GM18868 (cell line): ENCODE measurements around the gene MAPK4.

Source experiments
- ATAC-seq: cut with Tn5 transposase; IDR thresholded peaks from one replicate; pipeline ENCODE4 v1.9.1; 2021; ENCODE audit warnings: mild to moderate bottlenecking, moderate library complexity; ENCODE audit not compliant: unreplicated experiment

The MAPK4 gene

GRCh38 chr18:50622865-50623393, 63.0 kb downstream of the MAPK4 start:
- ATAC-seq, result no peak

GRCh38 chr18:50623694-50624352, 63.9 kb downstream of the MAPK4 start:
- ATAC-seq, result no peak

GRCh38 chr18:50624981-50625380, 65.1 kb downstream of the MAPK4 start:
- no peak for ATAC-seq

- ATAC-seq, result no peak
Observed at GRCh38 chr18:50626317-50626716, 66.4 kb downstream of the MAPK4 start.

- ATAC-seq, result no peak
Observed at GRCh38 chr18:50627594-50628532, 68.0 kb downstream of the MAPK4 start.

GRCh38 chr18:50628533-50628905, 68.6 kb downstream of the MAPK4 start:
- ATAC-seq, result no peak

GRCh38 chr18:50629148-50629631, 69.3 kb downstream of the MAPK4 start:
- ATAC-seq, result no peak

GRCh38 chr18:50630895-50631294, 71.0 kb downstream of the MAPK4 start:
- no peak for ATAC-seq

- ATAC-seq, result no peak
Observed at GRCh38 chr18:50632895-50633515, 73.1 kb downstream of the MAPK4 start.

- ATAC-seq, result no peak
Observed at GRCh38 chr18:50633992-50634391, 74.1 kb downstream of the MAPK4 start.

- no peak for ATAC-seq
Observed at GRCh38 chr18:50636366-50637057, 76.6 kb downstream of the MAPK4 start.

GRCh38 chr18:50638016-50638883, 78.4 kb downstream of the MAPK4 start:
- no peak for ATAC-seq

- ATAC-seq, result no peak
Observed at GRCh38 chr18:50638884-50639420, 79.1 kb downstream of the MAPK4 start.

GRCh38 chr18:50639711-50640110, 79.8 kb downstream of the MAPK4 start:
- ATAC-seq, result no peak

GRCh38 chr18:50642439-50642838, 82.6 kb downstream of the MAPK4 start:
- no peak for ATAC-seq

- ATAC-seq, result no peak
Observed at GRCh38 chr18:50644146-50644545, 84.3 kb downstream of the MAPK4 start.

GRCh38 chr18:50644807-50645206, 84.9 kb downstream of the MAPK4 start:
- no peak for ATAC-seq

- no peak for ATAC-seq
Observed at GRCh38 chr18:50647237-50647636, 87.3 kb downstream of the MAPK4 start.

GRCh38 chr18:50647792-50648191, 87.9 kb downstream of the MAPK4 start:
- no peak for ATAC-seq

GRCh38 chr18:50649821-50650220, 89.9 kb downstream of the MAPK4 start:
- ATAC-seq, result no peak
